CD4-positive, alpha-beta T cell treated with Interferon alpha-2 for 1 hour (primary cell): ENCODE measurements around the gene MAGI1.

Experiments used
- DNase-seq, 2 donors: peaks; one replicate each; pipeline ENCODE4 v3.0.0-alpha.2; 2020 to 2022

The MAGI1 gene

GRCh38 chr3:65828706-65829105, 210.0 kb downstream of the MAGI1 start:
- no peak for DNase-seq

GRCh38 chr3:65827076-65827475, 211.6 kb downstream of the MAGI1 start:
- no peak for DNase-seq

- DNase-seq: no peak
Observed at GRCh38 chr3:65824166-65824565, 214.6 kb downstream of the MAGI1 start.

GRCh38 chr3:65820600-65820999, 218.1 kb downstream of the MAGI1 start:
- DNase-seq: no peak

GRCh38 chr3:65819896-65820295, 218.8 kb downstream of the MAGI1 start:
- no peak for DNase-seq

GRCh38 chr3:65817553-65818126, 221.1 kb downstream of the MAGI1 start:
- no peak for DNase-seq

- no peak for DNase-seq
Observed at GRCh38 chr3:65816208-65816607, 222.5 kb downstream of the MAGI1 start.

GRCh38 chr3:65814845-65815578, 223.7 kb downstream of the MAGI1 start:
- no peak for DNase-seq

- DNase-seq: no peak
Observed at GRCh38 chr3:65811892-65812291, 226.8 kb downstream of the MAGI1 start.

GRCh38 chr3:65811086-65811761, 227.5 kb downstream of the MAGI1 start:
- DNase-seq: no peak

- no peak for DNase-seq
Observed at GRCh38 chr3:65810302-65810701, 228.4 kb downstream of the MAGI1 start.

GRCh38 chr3:65809641-65810150, 229.0 kb downstream of the MAGI1 start:
- DNase-seq: no peak

- no peak for DNase-seq
Observed at GRCh38 chr3:65808824-65809223, 229.9 kb downstream of the MAGI1 start.

- DNase-seq: no peak
Observed at GRCh38 chr3:65808407-65808806, 230.3 kb downstream of the MAGI1 start.

GRCh38 chr3:65807225-65807624, 231.5 kb downstream of the MAGI1 start:
- no peak for DNase-seq

- no peak for DNase-seq
Observed at GRCh38 chr3:65806600-65806999, 232.1 kb downstream of the MAGI1 start.

GRCh38 chr3:65796676-65797075, 242.0 kb downstream of the MAGI1 start:
- no peak for DNase-seq

GRCh38 chr3:65795166-65795565, 243.6 kb downstream of the MAGI1 start:
- DNase-seq: no peak

GRCh38 chr3:65793495-65794200, 245.1 kb downstream of the MAGI1 start:
- DNase-seq: no peak

GRCh38 chr3:65788461-65788860, 250.3 kb downstream of the MAGI1 start:
- no peak for DNase-seq

- DNase-seq: no peak
Observed at GRCh38 chr3:65787827-65788226, 250.9 kb downstream of the MAGI1 start.

GRCh38 chr3:65787340-65787739, 251.4 kb downstream of the MAGI1 start:
- no peak for DNase-seq

GRCh38 chr3:65786890-65787289, 251.8 kb downstream of the MAGI1 start:
- DNase-seq: no peak
